Mesenteric fat pad (tissue), 1 donor: Measurements from ENCODE around the gene RTN4RL1. TPM values are rescaled to one million over a fixed set of nuclear protein-coding genes. Genes with fewer than 3 reads are reported as not detected.
"Not testable (repeated sequence)": the region's sequence is repeated elsewhere in the genome, so short reads cannot be mapped to it uniquely, and the experiment has no call there.

ENCODE experiments used
- DNase-seq: peaks from one replicate; pipeline ENCODE4 v3.0.0-alpha.2; 2020; ENCODE audit warnings: low spot score
- total RNA-seq: library from RNA; stranded (reverse); fragmentation: NEBNext Ultra II Directional; extraction: Animal tissue kit (Norgen Biotek cat#: 25700); gene quantifications from one replicate; pipeline ENCODE4 v1.2.1, GENCODE V29; 2021
- donor health status: DM: yes; HTN: yes; CAD: no.

Gene RTN4RL1
- total RNA-seq, 1 donor from 2014 or later: 11.2 TPM

GRCh38 chr17:2004435-2004952, 20.6 kb downstream of the RTN4RL1 start:
- DNase-seq: no peak

DNA sequence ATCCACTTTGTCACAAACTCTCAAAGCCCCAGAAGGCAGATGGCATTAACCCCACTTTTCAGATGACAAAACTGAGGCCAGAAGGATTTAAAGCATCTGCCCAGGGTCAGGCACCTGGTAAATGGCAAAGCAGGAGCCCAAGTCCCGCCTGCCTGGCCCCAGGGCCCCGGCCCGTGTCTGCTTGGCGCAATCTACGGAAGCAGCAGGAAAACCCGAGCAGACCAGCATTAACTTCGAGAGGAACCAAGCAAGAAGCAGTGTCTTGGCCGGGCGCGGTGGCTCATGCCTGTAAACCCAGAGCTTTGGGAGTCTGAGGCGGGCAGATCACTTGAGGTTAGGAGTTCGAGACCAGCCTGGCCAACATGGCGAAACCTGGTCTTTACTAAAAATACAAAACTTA, 21.6 kb downstream of the RTN4RL1 start:
- DNase-seq: no peak

GRCh38 chr17:2002767-2003329, 22.3 kb downstream of the RTN4RL1 start:
- no peak for DNase-seq

GRCh38 chr17:1999557-2000251, 25.4 kb downstream of the RTN4RL1 start:
- no peak for DNase-seq

- DNase-seq: no peak
Measured at GRCh38 chr17:1997927-1998742, 27.0 kb downstream of the RTN4RL1 start.

DNA sequence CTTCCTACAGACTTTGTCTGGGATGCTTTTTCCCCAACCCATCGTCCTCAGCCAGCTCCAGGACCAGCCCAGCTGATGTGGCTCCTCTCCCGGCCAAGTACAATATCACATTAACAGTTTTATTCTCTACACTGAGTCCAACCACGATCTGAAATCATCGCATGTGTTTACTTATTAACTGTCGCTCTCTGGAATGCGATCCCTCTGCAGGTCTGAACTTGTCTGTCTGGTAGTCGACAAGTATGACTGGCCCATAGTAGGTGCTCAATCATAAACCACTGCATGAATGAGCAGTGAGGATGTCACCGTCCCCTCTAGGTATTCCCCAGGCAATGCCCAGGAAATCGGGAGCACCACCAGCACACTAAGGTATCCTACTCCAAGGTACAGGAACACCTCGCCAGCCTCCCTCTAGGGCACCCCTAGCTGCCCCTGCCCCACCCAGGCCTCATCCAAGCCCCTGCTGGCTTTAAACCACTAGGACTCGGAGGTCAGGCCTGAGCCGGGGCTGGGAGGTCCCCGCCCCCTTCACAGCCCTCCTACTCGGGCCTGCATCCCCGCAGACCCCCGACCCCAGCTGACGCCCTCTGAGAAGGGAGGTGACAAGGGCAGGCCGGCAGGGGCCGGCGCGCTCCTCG, 27.7 kb downstream of the RTN4RL1 start:
- no peak for DNase-seq

- no peak for DNase-seq
Measured at GRCh38 chr17:1996800-1997288, 28.3 kb downstream of the RTN4RL1 start.

DNA sequence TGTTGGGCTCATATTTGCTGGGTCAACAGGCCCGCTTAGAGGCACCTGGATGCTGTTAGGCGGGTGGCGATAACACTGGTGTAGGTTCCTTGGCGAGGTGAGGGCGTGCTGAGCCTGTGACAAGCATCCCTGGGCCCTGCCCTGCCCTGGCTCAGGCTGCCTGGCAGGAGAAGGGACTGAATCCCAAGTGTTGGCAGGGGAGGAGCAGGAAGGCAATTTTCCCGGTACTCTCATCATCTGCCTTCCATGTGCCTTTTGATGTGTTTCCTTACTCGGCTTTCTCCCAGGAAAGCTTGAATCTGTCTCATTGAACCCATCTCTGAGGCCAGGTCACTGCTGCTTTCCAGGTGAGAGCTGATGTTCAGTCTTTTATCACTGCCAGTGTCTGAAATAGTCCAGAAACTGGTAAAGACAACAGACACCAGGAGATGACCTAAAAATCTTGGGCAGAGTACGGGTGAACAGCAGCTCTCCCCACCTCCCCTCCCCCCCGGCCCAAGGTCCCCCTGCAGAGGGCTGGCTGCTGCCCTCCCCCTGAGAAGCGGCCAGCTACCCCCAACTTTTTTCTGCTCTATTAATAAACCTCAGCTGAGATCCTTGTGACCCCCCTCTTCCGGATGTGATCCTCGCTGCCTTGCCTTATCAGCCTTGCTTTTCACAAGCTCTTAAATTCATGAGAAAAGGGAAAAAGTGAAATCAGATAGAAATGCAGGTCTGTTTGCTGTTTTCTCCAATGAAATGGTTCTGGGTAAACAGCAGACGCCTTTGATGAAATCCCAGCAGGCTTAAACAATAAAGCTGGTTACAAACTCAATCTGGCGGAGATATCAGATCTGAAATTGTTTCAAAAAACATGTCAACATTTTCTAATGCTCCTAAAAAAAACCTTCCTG, 29.0 kb downstream of the RTN4RL1 start:
- DNase-seq: no peak

GRCh38 chr17:1995321-1995892, 29.7 kb downstream of the RTN4RL1 start:
- no peak for DNase-seq

DNA sequence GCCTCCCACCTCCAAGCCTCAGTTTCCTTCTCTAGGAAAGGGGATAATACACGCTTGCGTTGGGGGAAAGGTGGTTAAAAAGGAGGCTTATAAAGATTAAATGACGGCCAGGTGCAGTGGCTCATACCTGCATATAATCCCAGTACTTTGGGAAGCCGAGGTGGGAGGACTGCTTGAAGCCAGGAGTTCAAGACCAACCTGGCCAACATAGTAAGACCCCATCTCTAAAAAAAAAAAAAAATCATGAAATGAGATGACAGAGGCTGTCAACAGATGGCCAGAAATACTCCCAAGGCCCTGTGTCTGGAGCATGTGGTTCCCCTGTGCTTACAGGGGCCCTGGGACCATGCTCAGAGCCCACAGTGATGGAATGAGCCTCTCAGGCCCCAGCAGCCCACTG, 30.4 kb downstream of the RTN4RL1 start:
- no peak for DNase-seq

GRCh38 chr17:1992541-1992940, 32.6 kb downstream of the RTN4RL1 start:
- DNase-seq: no peak

DNA sequence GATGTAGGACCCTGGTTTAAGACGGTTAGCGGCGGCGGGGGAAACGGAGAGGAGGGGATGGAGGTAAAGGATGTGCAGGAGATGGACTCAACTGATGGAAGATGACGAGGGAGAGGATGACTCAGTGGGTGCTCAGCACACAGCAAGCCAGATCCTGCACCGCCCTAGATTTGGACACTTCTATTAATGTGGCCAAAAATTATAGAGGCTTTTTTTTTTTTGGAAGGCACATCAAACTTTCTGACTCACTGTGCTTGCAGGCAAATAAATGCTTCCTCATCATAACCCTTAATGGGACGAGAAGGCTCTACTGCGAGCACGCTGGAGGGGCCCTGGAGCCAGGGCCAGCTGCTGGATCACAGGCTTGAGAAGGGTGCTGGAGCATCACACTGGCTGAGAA, 36.0 kb downstream of the RTN4RL1 start:
- DNase-seq: no peak

GRCh38 chr17:1986783-1987451, 38.2 kb downstream of the RTN4RL1 start:
- no peak for DNase-seq

- no peak for DNase-seq
Measured at GRCh38 chr17:1985686-1986085, 39.4 kb downstream of the RTN4RL1 start.

DNA sequence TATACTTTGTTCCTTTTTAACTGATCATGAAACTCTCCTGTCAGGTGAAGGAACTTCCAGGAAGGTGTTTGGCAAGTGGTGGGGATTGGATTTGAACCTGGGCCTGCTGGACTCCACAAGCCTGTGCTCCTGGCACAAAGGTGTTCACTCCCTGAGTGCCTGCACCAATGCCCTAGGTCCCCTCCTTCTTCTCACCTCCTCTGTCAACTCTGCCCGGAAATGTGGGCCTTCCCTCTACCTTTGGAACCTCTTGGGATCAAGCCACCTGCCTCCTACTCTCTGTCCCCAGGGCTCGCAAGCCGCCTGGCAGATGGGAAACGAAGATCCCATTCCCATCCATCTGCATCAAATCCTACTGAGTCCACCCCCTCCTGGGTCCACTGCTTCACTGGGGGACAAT, 40.0 kb downstream of the RTN4RL1 start:
- no peak for DNase-seq

- DNase-seq: not testable (repeated sequence)
Measured at GRCh38 chr17:1982793-1983366, 42.3 kb downstream of the RTN4RL1 start.

- no peak for DNase-seq
Measured at GRCh38 chr17:1980665-1981250, 44.4 kb downstream of the RTN4RL1 start.

- DNase-seq: no peak
Measured at GRCh38 chr17:1979182-1979985, 45.8 kb downstream of the RTN4RL1 start.
